GM10847 (cell line): Measurements from ENCODE around the gene ATP8A2.

Experiments
- POLR2A ChIP-seq: IDR thresholded peaks from 2 replicates; pipeline ENCODE4 v1.6.1; 2011; ENCODE audit not compliant: insufficient read length; ENCODE audit errors: extremely low read depth

ATP8A2 gene

GRCh38 chr13:25904830-25905229 lies 533.1 kb downstream of the ATP8A2 start:
- TF ChIP-seq POLR2A, result no peak

- no peak for TF ChIP-seq POLR2A
Measured at GRCh38 chr13:25905611-25906010, 533.8 kb downstream of the ATP8A2 start.

GRCh38 chr13:25906191-25906661 lies 534.5 kb downstream of the ATP8A2 start:
- TF ChIP-seq POLR2A, result no peak

- no peak for TF ChIP-seq POLR2A
Measured at GRCh38 chr13:25908366-25908765, 536.6 kb downstream of the ATP8A2 start.

GRCh38 chr13:25910243-25910642 lies 538.5 kb downstream of the ATP8A2 start:
- no peak for TF ChIP-seq POLR2A

GRCh38 chr13:25910991-25911419 lies 539.2 kb downstream of the ATP8A2 start:
- TF ChIP-seq POLR2A, result no peak

- TF ChIP-seq POLR2A, result no peak
Measured at GRCh38 chr13:25912961-25913360, 541.2 kb downstream of the ATP8A2 start.

GRCh38 chr13:25915840-25916518 lies 544.2 kb downstream of the ATP8A2 start:
- TF ChIP-seq POLR2A, result no peak

GRCh38 chr13:25920277-25920676 lies 548.5 kb downstream of the ATP8A2 start:
- TF ChIP-seq POLR2A, result no peak

GRCh38 chr13:25920931-25921330 lies 549.2 kb downstream of the ATP8A2 start:
- no peak for TF ChIP-seq POLR2A

GRCh38 chr13:25922376-25922775 lies 550.6 kb downstream of the ATP8A2 start:
- no peak for TF ChIP-seq POLR2A

GRCh38 chr13:25923217-25924085 lies 551.7 kb downstream of the ATP8A2 start:
- TF ChIP-seq POLR2A, result no peak

GRCh38 chr13:25927363-25927762 lies 555.6 kb downstream of the ATP8A2 start:
- TF ChIP-seq POLR2A, result no peak

GRCh38 chr13:25927932-25928331 lies 556.2 kb downstream of the ATP8A2 start:
- no peak for TF ChIP-seq POLR2A

GRCh38 chr13:25928941-25929505 lies 557.2 kb downstream of the ATP8A2 start:
- no peak for TF ChIP-seq POLR2A

- no peak for TF ChIP-seq POLR2A
Measured at GRCh38 chr13:25929816-25930215, 558.0 kb downstream of the ATP8A2 start.
